GM19023 (cell line): ENCODE results near the gene PNPLA6.

ENCODE experiments used
- ATAC-seq: cut with Tn5 transposase; IDR thresholded peaks from one replicate; pipeline ENCODE4 v1.9.1; 2021; ENCODE audit warnings: mild to moderate bottlenecking, moderate library complexity; ENCODE audit not compliant: unreplicated experiment

PNPLA6 gene

DNA sequence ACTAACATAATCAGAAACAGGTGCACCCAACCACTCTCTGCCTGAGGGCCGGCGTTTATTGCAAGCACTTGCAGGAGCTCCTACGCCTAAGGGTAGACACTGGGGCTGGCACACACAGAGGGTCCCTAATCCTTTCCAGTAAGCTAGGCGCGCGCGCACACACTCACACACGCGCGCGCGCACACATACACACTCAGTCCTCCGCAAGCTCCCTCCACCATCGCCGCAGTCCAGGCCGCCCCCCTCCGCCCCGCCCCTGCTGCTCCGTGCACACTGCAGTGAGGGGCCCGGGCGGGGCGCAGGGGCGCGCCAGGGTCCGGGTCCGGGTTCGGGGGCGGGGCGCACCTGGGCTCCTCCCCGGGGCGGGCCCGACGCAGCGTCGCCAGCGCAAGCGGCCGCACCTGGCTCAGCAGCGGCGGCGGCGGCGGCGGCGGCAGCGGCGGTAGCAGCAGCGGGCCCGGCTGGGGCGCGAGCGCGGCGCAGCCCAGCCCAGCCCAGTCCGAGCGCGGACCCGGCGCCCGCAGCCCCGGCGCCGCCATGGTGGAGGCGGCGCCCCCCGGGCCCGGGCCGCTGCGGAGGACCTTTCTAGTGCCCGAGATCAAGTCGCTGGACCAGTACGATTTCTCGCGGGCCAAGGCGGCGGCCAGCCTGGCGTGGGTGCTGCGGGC is 60.1 kb downstream of the PNPLA6 start, which contains the start of gene CAMSAP3:
TSS of gene CAMSAP3 (plus strand) at position 398 of the 668 bp plus-strand sequence. CDS start at position 538, 140 bp downstream.
- ATAC-seq = no peak

DNA sequence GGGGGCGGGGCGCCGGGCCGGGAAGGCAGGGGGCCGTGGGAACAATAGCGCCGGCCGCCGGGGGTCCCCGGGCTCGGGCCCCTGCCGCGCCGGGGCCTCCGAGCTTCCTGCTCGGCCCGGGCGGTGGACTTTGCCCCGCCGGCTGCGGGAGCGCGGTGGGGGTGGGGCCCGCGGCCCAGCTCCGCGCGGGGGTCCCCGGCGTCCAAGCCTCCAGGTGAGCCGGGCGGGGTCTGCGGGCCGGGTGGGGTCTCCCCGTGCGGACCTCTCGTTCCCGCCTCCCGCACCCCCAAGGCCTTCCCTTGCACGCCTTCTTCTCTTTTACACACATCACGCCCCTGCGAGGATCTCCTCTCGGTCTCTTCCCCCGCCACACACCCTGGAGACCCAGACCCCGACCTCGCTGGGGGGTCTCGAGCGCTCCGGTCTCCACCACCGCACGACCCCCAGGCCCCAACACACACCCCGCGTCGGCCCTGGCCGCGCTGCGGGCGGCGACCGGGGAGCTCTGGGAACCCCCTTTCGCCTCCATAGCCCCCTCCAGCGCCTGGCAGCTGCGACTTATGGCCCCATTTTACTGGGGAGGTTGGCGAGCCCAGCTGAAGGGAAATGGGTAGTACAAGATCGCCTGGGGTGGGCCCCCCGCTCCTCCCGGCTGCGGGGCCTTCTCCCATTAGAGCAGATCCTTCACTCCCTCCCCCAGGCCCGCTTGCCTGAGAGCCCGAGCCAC is 60.9 kb downstream of the PNPLA6 start:
- no peak for ATAC-seq

DNA sequence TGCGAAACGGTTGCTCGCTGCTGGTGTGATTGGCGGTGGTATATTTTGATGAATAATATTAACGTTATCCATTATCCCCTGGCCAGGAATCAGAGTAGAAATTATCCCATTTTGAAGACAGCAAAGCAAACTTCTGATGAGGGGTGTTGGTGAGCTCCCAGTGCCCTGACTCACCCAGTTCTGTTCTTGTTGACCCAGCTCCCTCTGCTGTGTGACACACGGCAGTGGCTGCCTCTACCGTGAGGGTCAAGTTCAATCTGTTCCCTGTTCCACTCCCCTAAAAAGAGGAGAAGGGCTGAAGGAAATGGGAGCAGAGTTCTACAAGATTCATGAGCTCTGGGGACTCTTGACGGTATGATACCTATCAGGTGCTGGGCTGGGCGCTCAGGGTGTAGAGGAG is 62.2 kb downstream of the PNPLA6 start:
- no peak for ATAC-seq

DNA sequence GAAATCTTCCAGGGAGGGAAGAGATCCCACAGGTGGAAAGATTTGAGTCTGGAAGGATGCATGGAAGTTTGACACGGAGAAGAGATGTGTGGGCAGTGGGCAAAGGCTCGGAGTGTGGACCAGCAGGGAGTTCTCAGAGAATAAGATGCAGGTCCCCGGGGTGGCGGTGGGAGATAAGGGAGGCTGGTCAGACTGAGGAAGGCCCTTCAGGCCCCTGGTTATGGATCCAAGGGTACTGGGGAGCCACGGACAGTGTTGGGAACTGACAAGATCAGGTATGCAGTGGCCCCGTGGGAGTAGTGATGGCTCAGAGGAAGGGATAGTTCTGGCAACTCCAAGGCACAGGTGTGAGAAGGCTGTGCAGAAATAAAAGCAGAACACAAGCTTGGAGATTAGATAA is 62.7 kb downstream of the PNPLA6 start:
- ATAC-seq = no peak

DNA sequence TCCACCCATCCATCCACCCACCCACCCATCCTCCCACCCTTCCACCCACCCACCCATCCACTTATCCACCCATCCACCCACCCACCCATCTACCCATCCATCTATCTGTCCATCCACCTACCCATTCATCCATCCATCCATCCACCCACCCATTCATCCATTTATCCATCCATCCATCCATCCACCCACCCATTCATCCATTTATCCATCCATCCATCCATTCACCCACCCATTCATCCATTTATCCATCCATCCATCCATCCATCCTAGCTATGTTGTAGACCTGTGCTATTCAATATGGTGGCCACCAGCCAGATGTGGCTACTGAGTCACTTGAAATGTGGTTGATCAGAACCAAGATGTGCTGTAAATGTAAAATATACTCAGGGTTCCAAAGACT is 65.2 kb downstream of the PNPLA6 start:
- no peak for ATAC-seq

DNA sequence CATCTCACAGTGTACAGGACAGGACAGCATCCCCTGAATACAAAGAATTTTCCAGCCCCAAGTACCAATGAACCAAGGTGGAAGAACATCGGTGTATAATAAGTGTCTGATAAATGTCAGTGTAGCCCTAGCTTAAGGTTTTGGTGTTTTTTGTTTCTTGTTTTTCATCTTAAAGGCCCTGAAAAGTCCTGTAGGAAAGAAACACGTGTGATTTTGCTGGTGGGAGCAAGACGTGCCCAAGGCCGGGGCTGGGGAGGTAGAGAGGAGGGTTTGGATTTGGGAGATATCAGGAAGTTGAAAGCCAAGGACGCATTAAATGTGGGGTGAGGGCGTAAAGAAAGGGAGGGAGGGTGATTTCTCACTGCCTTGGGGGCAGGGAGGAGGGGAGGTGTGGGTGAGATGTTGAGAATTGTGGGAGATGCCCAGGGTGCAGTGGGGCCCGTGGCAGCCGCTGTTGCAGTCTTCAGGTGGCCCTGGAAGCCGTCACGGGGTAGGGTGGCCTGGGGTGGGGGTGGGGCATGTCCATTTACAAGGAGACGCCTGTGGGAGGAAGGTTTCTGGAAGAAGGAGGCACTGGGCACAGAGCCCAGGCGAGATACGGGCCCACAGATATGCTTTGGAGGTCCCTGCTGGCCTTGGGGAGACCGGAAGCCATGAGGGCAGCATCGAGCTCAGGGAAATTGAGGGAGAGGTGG is 66.9 kb downstream of the PNPLA6 start:
- ATAC-seq = no peak

DNA sequence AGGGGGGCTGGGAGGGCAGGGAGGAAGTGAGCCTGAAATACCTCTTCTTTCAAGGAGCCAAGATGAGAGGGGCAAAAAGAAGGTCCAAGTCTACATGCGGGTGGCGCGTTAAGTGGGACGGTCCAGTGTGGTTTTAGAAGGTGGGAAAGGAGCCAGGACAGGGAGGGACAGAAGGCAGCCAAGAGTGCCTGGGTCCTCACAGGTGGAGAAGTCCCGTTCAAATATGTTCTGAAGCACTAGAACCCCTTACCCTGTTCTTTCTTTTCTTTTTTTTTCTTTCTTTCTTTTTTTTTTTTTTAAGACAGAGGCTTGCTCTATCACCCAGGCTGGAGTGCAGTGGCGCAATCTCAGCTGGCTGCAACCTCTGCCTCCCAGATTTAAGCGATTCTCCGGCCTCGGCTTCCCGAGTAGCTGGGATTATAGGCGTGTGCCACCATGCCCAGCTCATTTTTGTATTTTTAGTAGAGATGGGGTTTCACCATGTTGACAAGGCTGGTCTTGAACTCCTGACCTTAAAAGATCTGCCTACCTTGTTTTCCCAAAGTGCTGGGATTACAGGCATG is 67.5 kb downstream of the PNPLA6 start:
- no peak for ATAC-seq

DNA sequence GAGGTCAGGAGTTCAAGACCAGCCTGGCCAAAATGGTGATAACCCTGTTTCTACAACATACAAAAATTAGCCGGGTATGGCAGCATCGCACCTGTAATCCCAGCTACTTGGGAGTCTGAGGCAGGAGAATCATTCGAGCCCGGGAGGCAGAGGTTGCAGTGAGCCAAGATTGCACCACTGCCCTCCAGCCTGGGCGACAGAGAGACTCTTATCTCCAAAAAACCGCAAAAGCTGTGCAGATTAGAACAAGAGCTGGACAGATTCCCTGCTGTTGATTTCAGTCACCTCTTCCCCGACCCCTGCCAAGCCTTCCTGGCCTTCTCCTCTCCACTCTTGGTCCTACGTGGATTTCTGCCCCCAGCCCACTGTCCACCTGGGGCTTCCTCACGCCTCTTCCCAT is 68.4 kb downstream of the PNPLA6 start:
- no peak for ATAC-seq

DNA sequence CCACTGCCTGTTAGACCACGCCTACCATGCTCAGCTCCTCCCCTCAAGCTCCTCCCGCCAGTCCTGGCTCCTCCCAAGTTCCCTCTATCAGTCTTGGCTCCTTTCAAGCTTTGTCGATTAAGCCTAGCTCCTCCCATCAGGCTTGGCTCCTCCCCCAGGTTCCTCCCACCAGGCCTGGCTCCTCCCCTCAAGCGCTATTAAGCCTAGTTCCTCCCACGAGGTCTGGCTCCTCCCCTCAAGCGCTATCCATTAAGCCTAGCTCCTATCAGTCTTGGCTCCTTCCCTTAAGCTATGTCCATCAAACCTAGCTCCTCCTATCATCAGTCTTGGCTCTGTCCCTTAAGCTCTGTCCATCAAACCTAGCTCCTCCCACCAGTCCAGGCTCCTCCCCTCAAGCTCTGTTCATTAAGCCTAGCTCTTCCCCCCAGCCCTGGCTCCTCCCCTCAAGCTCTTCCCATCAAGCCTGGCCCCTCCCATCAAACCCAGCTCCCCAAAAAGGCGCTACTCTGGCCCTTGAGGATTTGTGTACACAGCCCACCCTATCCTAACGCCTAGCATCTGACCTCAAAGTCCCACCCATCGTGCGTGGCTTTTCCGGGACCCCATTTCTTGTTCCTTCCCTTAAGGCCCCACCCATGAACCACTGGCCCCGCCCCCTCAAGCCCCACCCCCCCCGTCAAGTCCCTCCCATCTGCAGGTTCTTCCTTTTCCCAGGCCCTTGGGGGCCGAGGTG is 70.1 kb downstream of the PNPLA6 start:
- ATAC-seq = no peak

DNA sequence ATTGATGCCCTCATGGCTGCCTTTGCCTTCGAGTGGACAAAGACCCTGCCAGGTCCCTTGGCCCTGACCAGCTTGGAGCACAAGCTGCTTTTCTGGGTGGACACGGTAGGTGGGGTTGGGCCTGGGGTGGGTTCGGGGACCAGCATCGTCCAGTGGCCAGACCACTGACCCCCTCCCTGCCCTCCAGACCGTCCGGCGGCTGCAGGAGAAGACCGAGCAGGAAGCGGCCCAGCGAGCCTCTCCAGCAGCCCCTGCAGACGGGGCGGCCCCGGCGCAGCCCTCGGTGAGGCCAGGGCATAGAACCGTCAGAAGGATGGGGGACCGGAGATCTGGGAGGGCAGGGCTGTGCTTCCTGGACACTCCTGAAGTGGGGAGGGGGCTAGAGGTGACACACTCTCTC is 70.8 kb downstream of the PNPLA6 start:
- no peak for ATAC-seq

DNA sequence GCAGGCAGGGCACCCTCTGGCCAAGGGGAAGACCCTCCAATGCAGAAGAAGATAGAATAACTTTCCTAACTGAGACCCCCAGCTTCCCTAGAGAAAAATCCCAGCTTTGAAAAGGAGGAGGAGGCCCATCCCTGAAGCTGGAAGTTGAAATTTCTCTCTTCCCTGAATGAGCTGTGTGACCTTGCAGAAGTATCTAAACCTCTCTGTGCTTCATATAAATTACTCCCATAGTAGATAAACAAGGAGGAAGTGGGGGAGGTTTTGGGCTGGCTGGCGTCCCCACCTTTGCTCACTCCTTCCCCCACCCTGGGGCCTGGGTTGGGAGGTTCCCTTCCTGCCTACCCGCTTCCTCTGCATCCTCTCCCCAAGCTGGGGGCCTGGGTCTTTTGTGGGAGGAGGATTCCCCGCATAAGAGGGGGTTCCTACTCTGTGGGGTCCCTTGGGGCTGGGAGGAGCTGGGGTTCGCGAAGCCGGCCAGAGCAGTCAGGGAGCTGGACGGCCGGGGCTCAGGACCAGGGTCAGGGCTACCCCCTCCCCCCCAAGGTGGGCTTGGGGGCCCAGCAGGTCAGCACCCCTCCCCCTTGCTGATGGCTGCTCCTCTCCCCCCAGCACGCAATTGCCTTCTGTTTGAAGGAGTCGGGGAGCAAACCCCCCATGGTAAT is 71.8 kb downstream of the PNPLA6 start:
- no peak for ATAC-seq

DNA sequence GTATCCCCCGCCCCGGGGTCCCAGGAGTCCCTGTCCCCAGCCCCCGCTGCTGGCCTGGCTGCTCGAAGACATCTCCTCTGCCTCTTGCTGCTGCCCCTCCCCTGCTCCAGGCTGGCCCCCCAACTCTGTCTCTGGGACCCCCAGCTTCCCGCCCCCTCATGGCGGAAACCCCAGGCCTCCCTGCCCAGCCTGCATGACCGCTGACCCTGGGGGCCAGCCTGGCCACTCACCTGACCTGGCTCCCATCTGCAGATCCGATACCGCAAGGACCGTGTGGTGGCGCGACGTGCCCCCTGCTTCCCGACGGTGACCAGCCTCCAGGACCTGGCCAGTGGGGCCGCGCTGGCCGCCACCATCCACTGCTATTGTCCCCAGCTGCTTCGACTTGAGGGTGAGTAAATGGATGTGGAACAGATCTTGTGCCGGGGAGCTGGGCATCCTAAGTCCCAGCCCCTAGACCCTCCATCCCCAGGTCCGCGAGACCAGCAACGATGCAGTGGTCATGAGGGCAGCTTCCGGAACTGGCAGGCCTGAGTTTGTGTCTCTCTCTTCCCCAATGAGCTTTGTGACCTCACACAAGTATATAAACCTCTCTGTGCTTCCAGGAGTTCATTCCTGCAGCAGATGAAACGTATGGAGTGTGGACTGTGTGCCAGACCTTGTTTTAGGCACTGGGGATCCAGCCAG is 72.5 kb downstream of the PNPLA6 start:
- ATAC-seq = no peak

DNA sequence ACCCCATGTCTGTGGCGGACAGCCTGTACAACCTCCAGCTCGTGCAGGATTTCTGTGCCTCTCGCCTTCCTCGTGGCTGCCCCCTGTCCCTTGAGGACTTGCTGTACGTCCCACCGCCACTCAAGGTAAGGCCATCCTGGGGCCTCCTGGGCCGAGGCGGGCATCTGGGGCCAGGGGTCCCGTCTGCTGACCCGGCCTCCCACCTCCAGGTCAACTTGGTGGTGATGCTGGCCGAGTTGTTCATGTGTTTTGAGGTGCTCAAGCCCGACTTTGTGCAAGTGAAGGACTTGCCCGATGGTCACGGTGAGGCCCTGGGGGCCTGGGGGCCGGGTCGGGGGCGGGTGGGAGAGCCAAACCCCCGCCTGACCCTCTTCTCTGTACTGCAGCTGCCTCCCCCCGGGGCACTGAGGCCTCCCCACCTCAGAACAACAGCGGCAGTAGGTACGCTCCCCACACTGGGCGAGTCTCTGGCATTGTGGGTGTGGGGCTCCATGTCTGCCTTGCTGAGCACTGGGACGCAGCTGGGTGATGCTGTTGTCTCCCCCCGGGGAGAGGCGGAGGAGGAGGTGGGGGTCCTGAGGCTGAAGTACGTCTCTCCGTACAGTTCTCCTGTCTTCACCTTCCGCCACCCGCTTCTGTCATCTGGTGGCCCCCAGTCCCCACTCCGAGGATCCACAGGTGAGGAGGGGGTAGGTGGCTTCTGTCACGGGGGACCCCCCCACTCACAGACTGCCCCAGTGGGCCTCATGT is 75.1 kb downstream of the PNPLA6 start:
- no peak for ATAC-seq
